NCI-H2196 (cell line): Measurements from ENCODE around the gene SGCG.
A peak's percentile ranks its signal among the peaks of the same experiment; 100 is the strongest.
"Not testable (repeated sequence)": the region's sequence is repeated elsewhere in the genome, so short reads cannot be mapped to it uniquely, and the experiment has no call there.

Source experiments
- DNase-seq: peaks from one replicate; lab custom pipeline; 2025; ENCODE audit not compliant: unreplicated experiment; lab: John Stamatoyannopoulos, UW

SGCG gene

GRCh38 chr13:23205807-23206206, 25.0 kb downstream of the SGCG start:
- DNase-seq, result no peak

- no peak for DNase-seq
Measured at GRCh38 chr13:23212671-23213070, 31.9 kb downstream of the SGCG start.

GRCh38 chr13:23231241-23231640, 50.5 kb downstream of the SGCG start:
- no peak for DNase-seq

GRCh38 chr13:23235994-23236393, 55.2 kb downstream of the SGCG start:
- no peak for DNase-seq

GRCh38 chr13:23243066-23243465, 62.3 kb downstream of the SGCG start:
- no peak for DNase-seq

- not testable (repeated sequence) for DNase-seq
Measured at GRCh38 chr13:23248410-23248809, 67.6 kb downstream of the SGCG start.

GRCh38 chr13:23254506-23254905, 73.7 kb downstream of the SGCG start:
- no peak for DNase-seq

- DNase-seq, result no peak
Measured at GRCh38 chr13:23267571-23267970, 86.8 kb downstream of the SGCG start.

- DNase-seq, result no peak
Measured at GRCh38 chr13:23268441-23268840, 87.7 kb downstream of the SGCG start.

- no peak for DNase-seq
Measured at GRCh38 chr13:23271331-23271730, 90.6 kb downstream of the SGCG start.

- no peak for DNase-seq
Measured at GRCh38 chr13:23273498-23273897, 92.7 kb downstream of the SGCG start.

- DNase-seq, result no peak
Measured at GRCh38 chr13:23279321-23279720, 98.5 kb downstream of the SGCG start.

- no peak for DNase-seq
Measured at GRCh38 chr13:23288564-23288963, 107.8 kb downstream of the SGCG start.

GRCh38 chr13:23288995-23289394, 108.2 kb downstream of the SGCG start:
- no peak for DNase-seq

GRCh38 chr13:23289917-23290357, 109.2 kb downstream of the SGCG start:
- DNase-seq, result peak; percentile 0

- DNase-seq, result no peak
Measured at GRCh38 chr13:23292586-23292985, 111.8 kb downstream of the SGCG start.

- not testable (repeated sequence) for DNase-seq
Measured at GRCh38 chr13:23314837-23315236, 134.1 kb downstream of the SGCG start.

GRCh38 chr13:23319883-23320224, 139.1 kb downstream of the SGCG start:
- no peak for DNase-seq

GRCh38 chr13:23320926-23321534, 140.3 kb downstream of the SGCG start:
- no peak for DNase-seq

GRCh38 chr13:23321535-23322241, 140.9 kb downstream of the SGCG start:
- peak; percentile 0 for DNase-seq

GRCh38 chr13:23322353-23323336, 141.9 kb downstream of the SGCG start:
- peak; percentile 22 for DNase-seq
